ENCODE results near the gene ZFP69B.

DNA sequence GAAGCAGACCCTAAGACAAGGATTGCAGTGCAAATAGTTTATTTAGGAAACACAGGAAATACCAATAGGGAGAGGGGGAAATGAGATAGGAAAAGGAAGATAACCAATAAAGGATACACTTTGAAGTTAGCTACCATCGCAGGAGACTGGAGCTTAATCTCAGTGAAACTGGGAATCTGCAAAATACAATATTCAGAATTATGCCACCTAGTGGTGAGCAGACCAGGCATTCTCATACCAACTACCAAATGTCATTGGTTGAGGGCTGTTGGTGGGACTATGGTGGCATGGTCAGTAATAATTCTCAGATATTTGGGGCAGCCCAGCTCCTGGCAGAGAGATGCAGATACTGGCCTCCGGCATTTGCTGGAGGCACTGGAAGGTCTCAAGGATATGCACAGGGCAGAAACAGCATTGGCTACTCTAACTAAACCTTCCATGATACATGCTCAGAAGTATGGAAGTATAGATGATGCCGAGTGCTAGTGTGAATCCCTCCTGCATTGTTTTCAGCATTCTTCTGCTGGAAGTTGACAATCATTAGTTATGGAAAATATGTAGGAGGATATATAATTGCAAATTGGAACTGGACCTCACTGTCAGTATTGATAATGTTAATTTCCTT is 11.8 kb upstream of the ZFP69B start:
- TF ChIP-seq SUZ12 (IDR thresholded peaks at IDR 0.05) (no peak), LEF1 (IDR thresholded peaks at IDR 0.05; ENCODE audit: borderline replicate concordance) (no peak), CTBP1 (IDR thresholded peaks at IDR 0.05; ENCODE audit: borderline replicate concordance) (no peak), TARDBP (IDR thresholded peaks at IDR 0.05) (no peak), NFRKB (IDR thresholded peaks at IDR 0.05) (no peak), FOXA1 (IDR thresholded peaks at IDR 0.05) (no peak), FOXK2 (IDR thresholded peaks at IDR 0.05) (no peak), ZNF384 (IDR thresholded peaks at IDR 0.05) (no peak), L3MBTL2 (conservative IDR thresholded peaks at IDR 0.05) (no peak), FOXM1 (IDR thresholded peaks at IDR 0.05; ENCODE audit: borderline replicate concordance) (no peak), BHLHE40 (IDR thresholded peaks at IDR 0.05; ENCODE audit: borderline replicate concordance) (no peak), SP1 (IDR thresholded peaks at IDR 0.05) (no peak)
- TF ChIP-seq, protein P1, sequence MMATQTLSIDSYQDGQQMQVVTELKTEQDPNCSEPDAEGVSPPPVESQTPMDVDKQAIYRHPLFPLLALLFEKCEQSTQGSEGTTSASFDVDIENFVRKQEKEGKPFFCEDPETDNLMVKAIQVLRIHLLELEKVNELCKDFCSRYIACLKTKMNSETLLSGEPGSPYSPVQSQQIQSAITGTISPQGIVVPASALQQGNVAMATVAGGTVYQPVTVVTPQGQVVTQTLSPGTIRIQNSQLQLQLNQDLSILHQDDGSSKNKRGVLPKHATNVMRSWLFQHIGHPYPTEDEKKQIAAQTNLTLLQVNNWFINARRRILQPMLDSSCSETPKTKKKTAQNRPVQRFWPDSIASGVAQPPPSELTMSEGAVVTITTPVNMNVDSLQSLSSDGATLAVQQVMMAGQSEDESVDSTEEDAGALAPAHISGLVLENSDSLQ (IDR thresholded peaks at IDR 0.05) = no peak

Data from HEK293T (cell line).